Measurements from ENCODE around the gene MRPL53. TPM values are rescaled to one million over a fixed set of nuclear protein-coding genes. Genes with fewer than 3 reads are reported as not detected.

Gene MRPL53
- total and polyA plus RNA-seq, 2 of the 13 experiments (the other 11 are each of a cell fraction or from before 2014, with no cell fraction given): 34.3 to 51.9 TPM

DNA sequence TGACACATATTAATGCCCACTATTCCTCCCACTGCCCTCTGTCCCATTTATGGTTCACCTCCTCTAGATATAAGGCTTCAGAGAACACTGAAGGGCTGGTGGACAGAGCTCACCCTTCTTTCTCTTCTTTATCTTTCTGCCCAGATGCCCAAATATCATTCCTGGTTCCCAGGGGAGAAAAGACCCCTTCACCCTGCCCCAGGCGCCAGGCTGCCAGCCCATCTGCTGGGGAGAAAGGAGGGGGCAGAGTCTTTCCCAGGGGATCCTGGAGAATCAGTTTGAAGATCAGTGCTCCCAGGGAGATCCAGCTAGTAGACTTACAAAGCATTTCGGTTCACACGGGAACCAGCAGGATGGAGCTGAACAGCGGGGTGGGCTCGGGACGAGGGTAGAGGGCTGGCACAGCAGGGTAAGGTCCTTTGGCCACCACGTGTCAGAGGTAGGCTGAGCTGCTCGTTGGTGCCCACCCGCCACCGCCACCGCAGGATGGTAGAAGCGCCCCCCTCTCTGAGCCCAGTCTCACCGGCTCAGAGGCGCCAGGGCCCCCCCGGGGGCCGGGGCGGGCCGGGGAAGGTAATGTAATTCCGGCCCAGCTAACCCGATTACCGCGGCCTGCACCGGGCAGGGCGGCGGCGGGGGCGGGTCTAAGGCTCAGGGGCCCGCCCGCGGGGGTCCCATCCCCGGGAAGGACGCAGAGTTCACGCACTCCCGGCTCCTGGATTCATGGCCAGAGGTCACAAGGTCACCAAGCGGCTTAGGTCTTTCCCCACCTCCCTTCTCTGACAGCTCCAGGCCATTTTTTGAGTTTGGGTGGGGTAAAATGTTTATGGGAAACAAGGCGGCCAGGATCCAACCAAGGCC lies 40.5 kb upstream of the MRPL53 start (continued):
- TF ChIP-seq ZNF138 (CRISPR knock-in tag; IDR thresholded peaks at IDR 0.05; ENCODE audit: low read depth): no peak
- no peak for TF ChIP-seq ZNF558 (CRISPR knock-in tag; IDR thresholded peaks at IDR 0.05; ENCODE audit: borderline replicate concordance)
- no peak for TF ChIP-seq ZNF296 (CRISPR knock-in tag; conservative IDR thresholded peaks at IDR 0.05)
- TF ChIP-seq ZSCAN29 (CRISPR knock-in tag; conservative IDR thresholded peaks at IDR 0.05): no peak
- TF ChIP-seq ZNF124 (CRISPR knock-in tag; IDR thresholded peaks at IDR 0.05): no peak; the same call in 1 of the 2 replicates
- no peak for TF ChIP-seq TBP (CRISPR knock-in tag; IDR thresholded peaks at IDR 0.05)
- no peak for TF ChIP-seq PRPF4 (IDR thresholded peaks at IDR 0.05; ENCODE audit: low read depth, low read length, poor library complexity, severe bottlenecking)
- TF ChIP-seq RBAK (CRISPR knock-in tag; IDR thresholded peaks at IDR 0.05): no peak
- no peak for TF ChIP-seq RFX3 (CRISPR knock-in tag; IDR thresholded peaks at IDR 0.05)
- no peak for TF ChIP-seq JDP2 (CRISPR knock-in tag; IDR thresholded peaks at IDR 0.05; ENCODE audit: borderline replicate concordance)
- TF ChIP-seq, protein P1, sequence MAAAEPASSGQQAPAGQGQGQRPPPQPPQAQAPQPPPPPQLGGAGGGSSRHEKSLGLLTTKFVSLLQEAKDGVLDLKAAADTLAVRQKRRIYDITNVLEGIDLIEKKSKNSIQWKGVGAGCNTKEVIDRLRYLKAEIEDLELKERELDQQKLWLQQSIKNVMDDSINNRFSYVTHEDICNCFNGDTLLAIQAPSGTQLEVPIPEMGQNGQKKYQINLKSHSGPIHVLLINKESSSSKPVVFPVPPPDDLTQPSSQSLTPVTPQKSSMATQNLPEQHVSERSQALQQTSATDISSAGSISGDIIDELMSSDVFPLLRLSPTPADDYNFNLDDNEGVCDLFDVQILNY (CRISPR knock-in tag; conservative IDR thresholded peaks at IDR 0.05): no peak
- TF ChIP-seq, protein P2, sequence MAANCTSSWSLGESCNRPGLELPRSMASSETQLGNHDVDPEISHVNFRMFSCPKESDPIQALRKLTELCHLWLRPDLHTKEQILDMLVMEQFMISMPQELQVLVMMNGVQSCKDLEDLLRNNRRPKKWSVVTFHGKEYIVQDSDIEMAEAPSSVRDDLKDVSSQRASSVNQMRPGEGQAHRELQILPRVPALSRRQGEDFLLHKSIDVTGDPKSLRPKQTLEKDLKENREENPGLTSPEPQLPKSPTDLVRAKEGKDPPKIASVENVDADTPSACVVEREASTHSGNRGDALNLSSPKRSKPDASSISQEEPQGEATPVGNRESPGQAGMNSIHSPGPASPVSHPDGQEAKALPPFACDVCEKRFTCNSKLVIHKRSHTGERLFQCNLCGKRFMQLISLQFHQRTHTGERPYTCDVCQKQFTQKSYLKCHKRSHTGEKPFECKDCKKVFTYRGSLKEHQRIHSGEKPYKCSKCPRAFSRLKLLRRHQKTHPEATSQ (CRISPR knock-in tag; IDR thresholded peaks at IDR 0.05; ENCODE audit: borderline replicate concordance): no peak
- TF ChIP-seq HNRNPH1 (optimal IDR thresholded peaks at IDR 0.05; ENCODE audit: low read depth, low read length): no peak
- TF ChIP-seq ZNF780A (CRISPR knock-in tag; IDR thresholded peaks at IDR 0.05): no peak
- no peak for TF ChIP-seq CEBPG (CRISPR knock-in tag; IDR thresholded peaks at IDR 0.05)
- no peak for TF ChIP-seq NFE2 (CRISPR knock-in tag; IDR thresholded peaks at IDR 0.05)
- TF ChIP-seq, protein P3, sequence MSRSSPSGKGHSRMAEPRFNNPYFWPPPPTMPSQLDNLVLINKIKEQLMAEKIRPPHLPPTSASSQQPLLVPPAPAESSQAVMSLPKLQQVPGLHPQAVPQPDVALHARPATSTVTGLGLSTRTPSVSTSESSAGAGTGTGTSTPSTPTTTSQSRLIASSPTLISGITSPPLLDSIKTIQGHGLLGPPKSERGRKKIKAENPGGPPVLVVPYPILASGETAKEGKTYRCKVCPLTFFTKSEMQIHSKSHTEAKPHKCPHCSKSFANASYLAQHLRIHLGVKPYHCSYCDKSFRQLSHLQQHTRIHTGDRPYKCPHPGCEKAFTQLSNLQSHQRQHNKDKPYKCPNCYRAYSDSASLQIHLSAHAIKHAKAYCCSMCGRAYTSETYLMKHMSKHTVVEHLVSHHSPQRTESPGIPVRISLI (CRISPR knock-in tag; IDR thresholded peaks at IDR 0.05; ENCODE audit: borderline replicate concordance): no peak
- TF ChIP-seq TCF12 (IDR thresholded peaks at IDR 0.05): no peak
- no peak for TF ChIP-seq TCF12 (CRISPR knock-in tag; IDR thresholded peaks at IDR 0.05)
- TF ChIP-seq ZNF367 (CRISPR knock-in tag; IDR thresholded peaks at IDR 0.05; ENCODE audit: borderline replicate concordance): no peak
- TF ChIP-seq, protein P4, sequence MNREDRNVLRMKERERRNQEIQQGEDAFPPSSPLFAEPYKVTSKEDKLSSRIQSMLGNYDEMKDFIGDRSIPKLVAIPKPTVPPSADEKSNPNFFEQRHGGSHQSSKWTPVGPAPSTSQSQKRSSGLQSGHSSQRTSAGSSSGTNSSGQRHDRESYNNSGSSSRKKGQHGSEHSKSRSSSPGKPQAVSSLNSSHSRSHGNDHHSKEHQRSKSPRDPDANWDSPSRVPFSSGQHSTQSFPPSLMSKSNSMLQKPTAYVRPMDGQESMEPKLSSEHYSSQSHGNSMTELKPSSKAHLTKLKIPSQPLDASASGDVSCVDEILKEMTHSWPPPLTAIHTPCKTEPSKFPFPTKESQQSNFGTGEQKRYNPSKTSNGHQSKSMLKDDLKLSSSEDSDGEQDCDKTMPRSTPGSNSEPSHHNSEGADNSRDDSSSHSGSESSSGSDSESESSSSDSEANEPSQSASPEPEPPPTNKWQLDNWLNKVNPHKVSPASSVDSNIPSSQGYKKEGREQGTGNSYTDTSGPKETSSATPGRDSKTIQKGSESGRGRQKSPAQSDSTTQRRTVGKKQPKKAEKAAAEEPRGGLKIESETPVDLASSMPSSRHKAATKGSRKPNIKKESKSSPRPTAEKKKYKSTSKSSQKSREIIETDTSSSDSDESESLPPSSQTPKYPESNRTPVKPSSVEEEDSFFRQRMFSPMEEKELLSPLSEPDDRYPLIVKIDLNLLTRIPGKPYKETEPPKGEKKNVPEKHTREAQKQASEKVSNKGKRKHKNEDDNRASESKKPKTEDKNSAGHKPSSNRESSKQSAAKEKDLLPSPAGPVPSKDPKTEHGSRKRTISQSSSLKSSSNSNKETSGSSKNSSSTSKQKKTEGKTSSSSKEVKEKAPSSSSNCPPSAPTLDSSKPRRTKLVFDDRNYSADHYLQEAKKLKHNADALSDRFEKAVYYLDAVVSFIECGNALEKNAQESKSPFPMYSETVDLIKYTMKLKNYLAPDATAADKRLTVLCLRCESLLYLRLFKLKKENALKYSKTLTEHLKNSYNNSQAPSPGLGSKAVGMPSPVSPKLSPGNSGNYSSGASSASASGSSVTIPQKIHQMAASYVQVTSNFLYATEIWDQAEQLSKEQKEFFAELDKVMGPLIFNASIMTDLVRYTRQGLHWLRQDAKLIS (CRISPR knock-in tag; IDR thresholded peaks at IDR 0.05): no peak

All from HepG2 (cell line).